GM19397 (cell line): ENCODE data around the gene RPS2.
"Not testable (repeated sequence)": the region's sequence is repeated elsewhere in the genome, so short reads cannot be mapped to it uniquely, and the experiment has no call there.

Source experiments
- ATAC-seq: cut with Tn5 transposase; IDR thresholded peaks from one replicate; pipeline ENCODE4 v1.9.1; 2021; ENCODE audit warnings: mild to moderate bottlenecking, moderate library complexity; ENCODE audit not compliant: unreplicated experiment

The RPS2 gene

DNA sequence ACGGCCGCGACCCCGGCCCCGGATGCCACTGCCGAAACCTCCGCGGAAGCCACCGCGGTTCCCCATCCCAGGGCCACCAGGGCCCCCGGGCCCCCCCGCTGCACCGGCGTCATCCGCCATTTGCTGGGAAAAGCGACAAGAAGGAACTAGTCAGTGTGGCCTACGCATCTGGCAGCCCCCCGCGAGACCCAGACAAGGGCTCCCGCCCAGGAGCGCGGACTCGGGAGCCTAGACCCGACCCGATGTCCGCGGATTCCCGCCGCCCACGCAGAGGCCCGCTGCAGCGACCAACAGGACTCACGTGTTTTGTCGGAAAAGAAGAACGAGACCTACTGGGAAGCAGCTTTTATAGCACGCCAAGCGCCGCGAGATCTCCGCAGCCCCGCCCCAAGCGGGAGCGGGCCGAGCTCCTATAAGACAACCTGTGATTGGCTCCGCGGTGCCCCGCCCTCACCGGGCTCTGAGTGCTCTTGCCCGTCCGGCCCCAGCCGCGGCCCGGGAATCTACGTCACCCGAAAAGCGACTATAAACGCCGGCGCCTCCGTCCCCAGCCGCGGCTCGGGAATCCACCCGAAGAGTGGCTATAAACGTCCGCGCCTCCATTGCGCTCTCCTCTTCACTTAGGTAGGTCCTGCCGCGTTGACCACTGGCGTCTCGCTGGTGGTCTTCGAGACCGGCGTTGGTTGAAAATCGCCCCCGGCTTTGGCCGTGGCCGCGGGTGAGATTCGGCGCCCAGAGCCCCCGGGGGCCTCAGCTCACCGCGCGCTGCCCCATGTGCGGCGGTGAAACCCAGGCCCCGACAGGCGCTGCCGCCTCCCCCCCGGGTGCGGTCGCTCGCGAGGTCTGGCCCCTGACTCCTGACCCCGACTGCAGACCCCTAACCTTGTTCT, at the start of gene RPS2:
Gene RPS2, minus strand, starts transcription at position 321 of the 890 bp plus-strand sequence. Its CDS starts 201 bp downstream, at position 120.
- ATAC-seq = peak; percentile 81

- ATAC-seq = no peak
Measured at GRCh38 chr16:2013527-2013926, 48.9 kb upstream of the RPS2 start.

DNA sequence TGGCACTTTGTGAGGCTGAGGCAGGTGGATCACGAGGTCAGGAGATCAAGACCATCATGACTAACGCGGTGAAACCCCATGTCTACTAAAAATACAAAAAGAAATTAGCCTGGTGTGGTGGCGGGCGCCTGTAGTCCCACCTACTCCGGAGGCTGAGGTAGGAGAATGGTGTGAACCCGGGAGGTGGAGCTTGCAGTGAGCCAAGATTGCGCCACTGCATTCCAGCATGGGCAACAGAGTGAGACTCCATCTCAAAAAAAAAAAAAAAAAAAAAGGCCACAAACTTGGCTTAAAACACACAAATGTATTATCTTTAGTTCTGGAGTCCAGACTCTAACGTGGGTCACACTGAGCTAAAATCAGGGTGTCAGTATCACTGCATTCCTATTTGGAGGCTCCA, 47.1 kb upstream of the RPS2 start:
- not testable (repeated sequence) for ATAC-seq

DNA sequence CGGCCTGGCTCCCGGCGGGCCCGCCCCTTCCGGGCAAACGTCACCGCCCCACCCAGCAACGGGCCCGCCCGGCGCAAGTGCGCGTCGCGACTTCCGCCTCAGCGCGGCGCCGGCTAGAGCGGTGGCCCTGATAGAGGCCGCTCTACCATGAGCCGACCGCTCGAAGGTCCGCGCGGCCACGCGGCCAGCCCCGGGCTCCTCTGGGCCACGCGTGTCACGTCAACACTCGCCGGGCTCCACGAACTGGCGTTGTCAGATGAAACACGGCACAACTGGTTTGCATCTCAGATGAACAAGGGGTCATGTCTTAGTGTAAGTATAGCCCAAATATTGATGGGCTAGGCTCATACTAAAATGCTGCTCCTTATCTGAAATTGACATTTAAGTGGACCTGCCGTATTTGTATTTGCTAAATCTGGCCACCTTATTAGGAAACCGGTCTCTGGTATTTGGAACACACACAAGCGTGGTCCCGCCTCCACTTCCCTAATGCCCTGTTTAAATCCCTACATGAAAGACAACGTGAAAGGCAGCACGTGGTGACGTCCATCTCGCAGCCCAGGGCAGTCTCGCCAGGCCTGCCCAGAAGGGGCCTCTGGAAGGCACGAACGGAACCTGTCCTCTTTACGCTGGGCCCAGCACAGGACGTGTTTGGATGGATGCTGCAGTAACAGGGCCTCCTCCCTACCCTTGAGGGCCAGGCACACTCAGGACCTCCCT, 45.3 kb upstream of the RPS2 start, which contains the start of gene ZNF598:
Gene ZNF598, minus strand, starts transcription at position 31 of the 720 bp plus-strand sequence.
- peak; percentile 86 for ATAC-seq

DNA sequence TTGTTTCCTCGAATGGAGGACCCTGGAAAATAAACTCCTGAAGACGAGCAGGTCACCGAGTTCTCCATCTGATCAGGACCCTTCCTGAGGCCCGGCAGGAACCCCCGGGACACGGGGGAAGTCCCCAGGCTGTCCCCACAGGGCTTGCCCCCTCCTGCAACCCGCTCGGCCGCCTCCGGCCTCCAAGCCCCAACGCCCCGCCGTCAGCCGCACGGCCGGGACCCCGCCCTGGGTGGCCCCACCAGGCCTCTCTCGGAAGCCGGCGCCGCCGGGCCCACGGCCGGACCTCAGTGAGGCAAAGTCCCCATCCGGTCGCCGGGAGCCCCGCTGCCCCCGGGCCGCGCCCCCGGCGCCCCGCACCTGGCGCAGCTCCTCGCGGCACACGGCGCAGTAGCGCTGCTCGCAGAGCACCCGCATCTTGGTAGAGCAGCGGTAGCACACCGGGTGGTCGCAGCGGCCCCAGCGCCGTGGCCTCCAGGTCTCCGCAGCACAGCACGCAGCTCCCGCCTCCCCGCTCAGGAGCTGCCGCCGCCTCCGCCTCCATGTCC, 44.6 kb upstream of the RPS2 start:
- ATAC-seq = no peak

DNA sequence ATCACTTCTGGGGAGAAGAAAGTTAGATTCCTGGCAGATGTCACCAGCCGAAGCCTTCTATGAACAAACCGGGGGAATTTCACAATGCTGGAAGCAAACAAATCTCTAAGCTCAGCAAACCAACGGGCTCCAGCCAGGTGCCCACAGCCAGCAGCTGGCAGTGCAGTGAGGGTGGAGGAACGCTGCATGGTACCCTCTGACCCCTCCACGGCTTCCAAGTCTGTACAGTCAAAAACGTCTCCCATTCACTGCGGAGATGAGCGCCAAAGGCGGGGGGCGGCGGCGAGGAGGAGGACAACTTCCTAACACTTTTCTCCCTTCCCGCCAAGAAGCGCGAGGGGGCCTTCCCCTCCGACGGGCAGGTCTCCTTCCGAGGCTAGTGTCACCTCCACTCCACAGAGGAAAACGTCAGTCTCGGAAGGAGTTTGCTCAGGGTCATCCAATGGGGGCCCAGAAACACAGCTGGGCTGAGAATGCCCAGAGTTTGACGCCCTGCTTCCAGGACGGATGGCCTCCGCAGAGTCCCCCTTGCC, 44.1 kb upstream of the RPS2 start:
- ATAC-seq = no peak

DNA sequence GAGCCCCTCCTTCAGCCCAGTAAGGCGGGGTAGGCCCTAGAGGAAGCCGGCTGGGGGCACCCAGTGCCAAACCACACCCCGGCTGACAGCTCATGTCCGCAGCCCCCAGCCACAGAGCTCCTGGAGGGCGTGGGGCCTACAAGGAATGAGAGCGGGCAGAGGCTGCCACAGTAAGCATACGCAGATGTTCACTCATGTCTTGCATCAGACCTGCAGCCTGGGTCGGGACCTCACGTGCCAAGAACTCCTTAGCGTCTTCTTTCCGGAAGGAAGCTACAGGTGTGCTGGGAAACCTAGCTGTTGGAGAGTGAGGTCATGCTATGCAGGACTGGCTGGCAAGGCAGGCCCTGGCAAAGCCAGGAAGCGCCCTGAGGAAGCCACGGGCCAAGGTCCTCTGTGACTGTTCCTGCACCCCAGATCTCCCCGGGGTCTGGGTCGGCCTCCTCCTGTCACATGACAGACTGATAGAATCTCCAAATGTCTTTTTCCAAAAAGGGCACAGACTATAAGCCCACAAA, 43.4 kb upstream of the RPS2 start:
- no peak for ATAC-seq

- ATAC-seq = no peak
Measured at GRCh38 chr16:2007081-2007836, 42.6 kb upstream of the RPS2 start.

DNA sequence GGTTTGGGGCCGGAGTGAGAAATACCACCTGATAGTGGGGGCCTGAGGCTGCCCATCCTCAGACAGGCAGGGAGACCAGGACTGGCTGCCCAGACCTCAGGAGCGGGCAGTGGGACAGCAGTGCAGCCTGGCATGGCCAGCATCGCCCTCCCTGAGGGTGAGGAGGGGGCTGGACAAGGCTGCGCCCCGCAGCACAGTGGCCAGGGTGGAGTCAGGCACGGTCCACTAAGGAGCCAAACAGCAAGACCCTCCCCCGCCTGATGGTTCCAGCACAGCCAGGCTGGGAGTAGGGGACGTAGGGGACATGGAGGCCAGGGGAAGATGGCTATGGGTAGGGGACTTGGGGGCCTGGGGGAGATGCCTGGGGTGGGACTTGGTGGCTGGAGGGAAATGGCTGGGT, 41.7 kb upstream of the RPS2 start:
- no peak for ATAC-seq

- no peak for ATAC-seq
Measured at GRCh38 chr16:2005646-2006045, 41.0 kb upstream of the RPS2 start.

- no peak for ATAC-seq
Measured at GRCh38 chr16:2004795-2005517, 40.3 kb upstream of the RPS2 start.

- no peak for ATAC-seq
Measured at GRCh38 chr16:2003827-2004641, 39.4 kb upstream of the RPS2 start.

DNA sequence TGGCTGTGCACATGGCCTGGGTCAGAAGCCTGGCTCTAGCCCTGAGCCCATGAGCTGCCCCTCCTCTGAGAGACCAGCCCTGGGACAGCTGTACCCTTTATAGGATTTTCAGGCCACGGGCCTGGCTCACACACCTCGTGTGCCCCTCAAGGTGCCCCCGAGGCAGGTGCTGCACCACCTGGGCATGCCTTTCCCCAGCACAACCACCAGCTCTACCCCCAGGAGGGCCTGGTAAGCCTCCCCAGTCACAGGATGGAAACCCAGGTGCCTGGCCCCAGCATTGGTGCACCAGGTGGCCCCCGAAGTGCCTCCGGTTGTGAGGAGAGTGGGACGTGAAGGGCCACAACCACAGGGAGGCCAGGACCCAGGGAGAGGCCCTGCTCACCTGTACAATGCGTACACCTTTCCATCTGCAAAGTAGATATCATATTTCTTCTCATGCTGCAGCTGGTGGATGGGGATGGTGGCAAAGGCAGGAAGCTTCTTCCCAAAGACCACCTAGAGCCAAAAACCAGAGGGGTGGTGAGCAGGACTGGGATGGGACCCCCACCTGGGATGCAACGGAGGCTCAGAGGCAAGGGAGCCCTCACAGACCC, 38.7 kb upstream of the RPS2 start:
- ATAC-seq = no peak

GRCh38 chr16:2002406-2003230, 38.0 kb upstream of the RPS2 start:
- no peak for ATAC-seq

- ATAC-seq = no peak
Measured at GRCh38 chr16:2001456-2002355, 37.1 kb upstream of the RPS2 start.

- ATAC-seq = no peak
Measured at GRCh38 chr16:2001035-2001434, 36.4 kb upstream of the RPS2 start.
